Astrocyte (in vitro differentiated cells and primary cell): ENCODE data around the gene OR2T2. TPM values are rescaled to one million over a fixed set of nuclear protein-coding genes. Genes with fewer than 3 reads are reported as not detected.
"Not testable (repeated sequence)": the region's sequence is repeated elsewhere in the genome, so short reads cannot be mapped to it uniquely, and the experiment has no call there.

Source experiments
- DNase-seq: peaks from one replicate; pipeline ENCODE4 v3.0.0-alpha.2; 2010; ENCODE audit warnings: low read depth
- FAIRE-seq: peaks from 2 replicates; lab custom pipeline; 2011; peaks lifted over from hg19 to GRCh38; lab: Jason Lieb, UNC
- H2AFZ ChIP-seq: 2 replicates; pipeline ENCODE4 v1.6.0; 2012; ENCODE audit warnings: low read depth, low read length, inconsistent platforms
- H3K27ac ChIP-seq: 2 replicates; pipeline ENCODE4 v1.5.1; 2011; ENCODE audit warnings: low read depth, low read length, inconsistent platforms
- H3K27me3 ChIP-seq: 2 replicates; pipeline ENCODE4 v1.6.0; 2011; ENCODE audit warnings: low read length, inconsistent platforms; ENCODE audit not compliant: insufficient read depth
- H3K36me3 ChIP-seq: 2 replicates; pipeline ENCODE4 v1.5.1; 2011; ENCODE audit warnings: low read length, inconsistent platforms; ENCODE audit not compliant: insufficient read depth
- H3K4me1 ChIP-seq: 2 replicates; pipeline ENCODE4 v1.5.1; 2011; ENCODE audit warnings: low read length, inconsistent platforms; ENCODE audit not compliant: insufficient read depth
- H3K4me2 ChIP-seq: 2 replicates; pipeline ENCODE4 v1.6.0; 2012; ENCODE audit warnings: low read length, inconsistent platforms
- H3K4me3 ChIP-seq: 2 replicates; pipeline ENCODE4 v1.5.1; 2011; ENCODE audit warnings: low read depth, mild to moderate bottlenecking, low read length, inconsistent platforms; ENCODE audit not compliant: insufficient read depth
- H3K79me2 ChIP-seq: 2 replicates; pipeline ENCODE4 v1.6.0; 2012; ENCODE audit warnings: mild to moderate bottlenecking, low read length, inconsistent platforms; ENCODE audit not compliant: insufficient read depth
- H3K9ac ChIP-seq: 2 replicates; pipeline ENCODE4 v1.6.0; 2012; ENCODE audit warnings: mild to moderate bottlenecking, low read length, inconsistent platforms
- H3K9me3 ChIP-seq: 2 replicates; pipeline ENCODE4 v1.5.1; 2012; ENCODE audit warnings: low read depth, mild to moderate bottlenecking, low read length, inconsistent platforms; ENCODE audit not compliant: insufficient read depth
- H4K20me1 ChIP-seq: 2 replicates; pipeline ENCODE4 v1.6.0; 2012; ENCODE audit warnings: low read length, inconsistent platforms; ENCODE audit not compliant: insufficient read depth
- H3K27ac Mint-ChIP-seq: one replicate; pipeline ENCODE4 v1.8.0; 2021; ENCODE audit warnings: mild to moderate bottlenecking, mixed read lengths; ENCODE audit not compliant: unreplicated experiment
- H3K27me3 Mint-ChIP-seq: one replicate; pipeline ENCODE4 v1.8.0; 2021; ENCODE audit warnings: low read depth, mixed read lengths; ENCODE audit not compliant: unreplicated experiment
- H3K36me3 Mint-ChIP-seq: one replicate; pipeline ENCODE4 v1.8.0; 2021; ENCODE audit warnings: low read depth, mixed read lengths; ENCODE audit not compliant: unreplicated experiment
- H3K4me1 Mint-ChIP-seq: one replicate; pipeline ENCODE4 v1.8.0; 2021; ENCODE audit warnings: low read depth, mixed read lengths; ENCODE audit not compliant: unreplicated experiment
- H3K4me3 Mint-ChIP-seq: one replicate; pipeline ENCODE4 v1.8.0; 2021; ENCODE audit warnings: mild to moderate bottlenecking, moderate library complexity, mixed read lengths; ENCODE audit not compliant: unreplicated experiment
- H3K9me3 Mint-ChIP-seq: one replicate; pipeline ENCODE4 v1.8.0; 2021; ENCODE audit warnings: mild to moderate bottlenecking, mixed read lengths; ENCODE audit not compliant: unreplicated experiment
- CTCF ChIP-seq: IDR thresholded peaks from 2 replicates; pipeline ENCODE4 v1.5.1; 2011; ENCODE audit warnings: low read depth, mild to moderate bottlenecking, inconsistent platforms, low read length, moderate library complexity; ENCODE audit not compliant: insufficient read depth
- EZH2 ChIP-seq: IDR thresholded peaks from 2 replicates; pipeline ENCODE4 v1.6.1; 2012; ENCODE audit warnings: mild to moderate bottlenecking, low read length, inconsistent platforms; ENCODE audit not compliant: insufficient read depth
- total RNA-seq: library from RNA; stranded (reverse); gene quantifications from 2 replicates; pipeline ENCODE4 v1.2.1, GENCODE V29; 2021

The OR2T2 gene
- total RNA-seq, 1 donor from 2014 or later = not detected

- Mint-ChIP-seq H3K27me3 (no peaks in the 10 kb centered on the region), H3K27ac (no peak overlapping the region), H3K4me3 (no peak overlapping the region), H3K9me3 (peaks cover 8% of the 10 kb centered on the region), H3K36me3 (no peaks in the 10 kb centered on the region), H3K4me1 (no peaks in the 10 kb centered on the region)
- no peaks in the 10 kb centered on the region for H3K79me2 ChIP-seq
- no peak for TF ChIP-seq EZH2
- TF ChIP-seq CTCF = no peak
- no peaks in the 10 kb centered on the region for H3K27me3 ChIP-seq
- no peaks in the 10 kb centered on the region for H4K20me1 ChIP-seq
- H3K9me3 ChIP-seq = peaks cover 7% of the 10 kb centered on the region
- no peak overlapping the region for H3K9ac ChIP-seq
- H3K4me3 ChIP-seq = no peak overlapping the region
- H3K36me3 ChIP-seq = no peaks in the 10 kb centered on the region
- H3K4me1 ChIP-seq = no peaks in the 10 kb centered on the region
- no peak for FAIRE-seq
- H2AFZ ChIP-seq = no peak overlapping the region
- H3K27ac ChIP-seq = no peak overlapping the region
- no peak overlapping the region for H3K4me2 ChIP-seq
- peak; percentile 4 for DNase-seq
Observed at GRCh38 chr1:248421384-248421783, 24.1 kb upstream of the OR2T2 start.

GRCh38 chr1:248427526-248428191, 17.8 kb upstream of the OR2T2 start:
- H3K9ac ChIP-seq, H2AFZ ChIP-seq, H3K36me3 Mint-ChIP-seq, H3K4me1 Mint-ChIP-seq, H3K4me3 ChIP-seq, FAIRE-seq, H4K20me1 ChIP-seq, H3K79me2 ChIP-seq, H3K27me3 Mint-ChIP-seq, H3K27ac ChIP-seq, H3K36me3 ChIP-seq, H3K4me2 ChIP-seq, H3K27me3 ChIP-seq, H3K9me3 ChIP-seq, H3K27ac Mint-ChIP-seq, H3K4me3 Mint-ChIP-seq, DNase-seq, H3K4me1 ChIP-seq: not testable (repeated sequence)
- peaks cover 16% of the 10 kb centered on the region for H3K9me3 Mint-ChIP-seq

- not testable (repeated sequence) for H3K27me3 Mint-ChIP-seq, H3K4me1 Mint-ChIP-seq, H3K36me3 Mint-ChIP-seq, H3K79me2 ChIP-seq, H3K27ac ChIP-seq, H3K4me2 ChIP-seq, DNase-seq, H3K36me3 ChIP-seq, H3K4me3 ChIP-seq, H3K4me3 Mint-ChIP-seq, H4K20me1 ChIP-seq, H2AFZ ChIP-seq, H3K4me1 ChIP-seq, FAIRE-seq, H3K9me3 ChIP-seq, H3K27ac Mint-ChIP-seq, H3K9ac ChIP-seq, H3K27me3 ChIP-seq
- H3K9me3 Mint-ChIP-seq = peaks cover 16% of the 10 kb centered on the region
Observed at GRCh38 chr1:248428192-248428533, 17.3 kb upstream of the OR2T2 start.

- not testable (repeated sequence) for H3K27ac ChIP-seq, H3K9ac ChIP-seq, H3K4me3 Mint-ChIP-seq, H3K4me3 ChIP-seq, DNase-seq, H2AFZ ChIP-seq, H3K4me2 ChIP-seq, H3K27me3 ChIP-seq, H3K36me3 Mint-ChIP-seq, FAIRE-seq, H3K4me1 Mint-ChIP-seq, H3K4me1 ChIP-seq, H3K79me2 ChIP-seq, H4K20me1 ChIP-seq, H3K27ac Mint-ChIP-seq, H3K9me3 ChIP-seq, H3K36me3 ChIP-seq, H3K27me3 Mint-ChIP-seq
- peaks cover 13% of the 10 kb centered on the region for H3K9me3 Mint-ChIP-seq
Observed at GRCh38 chr1:248431683-248432082, 13.8 kb upstream of the OR2T2 start.

- not testable (repeated sequence) for H3K27me3 Mint-ChIP-seq, H4K20me1 ChIP-seq, H3K27ac Mint-ChIP-seq
Observed at GRCh38 chr1:248432201-248432600, 13.2 kb upstream of the OR2T2 start.

More at GRCh38 chr1:248432201-248432600, 13.2 kb upstream of the OR2T2 start:
- H3K4me1 Mint-ChIP-seq, H2AFZ ChIP-seq, H3K4me2 ChIP-seq, H3K36me3 ChIP-seq, H3K4me3 Mint-ChIP-seq, DNase-seq, FAIRE-seq, H3K79me2 ChIP-seq, H3K27me3 ChIP-seq, H3K27ac ChIP-seq, H3K4me3 ChIP-seq, H3K9ac ChIP-seq, H3K9me3 ChIP-seq, H3K36me3 Mint-ChIP-seq, H3K4me1 ChIP-seq: not testable (repeated sequence)
- peaks cover 12% of the 10 kb centered on the region for H3K9me3 Mint-ChIP-seq
